Neural cell (in vitro differentiated cells): Measurements from ENCODE around the gene ATP2B2.

ENCODE experiments used
- EP300 ChIP-seq: fragments of 450-650 bp; conservative IDR thresholded peaks from 2 replicates; pipeline ENCODE4 v1.6.1; 2014; ENCODE audit warnings: antibody characterized with exemption, mild to moderate bottlenecking, moderate library complexity; ENCODE audit not compliant: poor library complexity, severe bottlenecking
- EZH2 ChIP-seq: fragments of 200-600, 300-800 bp; shearing (Covaris generic), sonication (generic); IDR thresholded peaks from 2 replicates; pipeline ENCODE4 v1.6.1; 2014; ENCODE audit warnings: antibody characterized with exemption, low read length, borderline replicate concordance, mild to moderate bottlenecking; ENCODE audit not compliant: insufficient read depth, poor library complexity, severe bottlenecking
- POLR2AphosphoS5 ChIP-seq: IDR thresholded peaks from 2 replicates; pipeline ENCODE4 v1.6.1; 2012
- TF ChIP-seq, protein P1 (sequence below): fragments of 450-650 bp; IDR thresholded peaks from 2 replicates; pipeline ENCODE4 v1.5.1; 2014; ENCODE audit warnings: antibody characterized with exemption, mild to moderate bottlenecking, moderate library complexity; ENCODE audit not compliant: poor library complexity, severe bottlenecking
- TF ChIP-seq, protein P2 (sequence below): IDR thresholded peaks from 2 replicates; pipeline ENCODE4 v1.6.1; 2012; ENCODE audit warnings: borderline replicate concordance

DNA sequence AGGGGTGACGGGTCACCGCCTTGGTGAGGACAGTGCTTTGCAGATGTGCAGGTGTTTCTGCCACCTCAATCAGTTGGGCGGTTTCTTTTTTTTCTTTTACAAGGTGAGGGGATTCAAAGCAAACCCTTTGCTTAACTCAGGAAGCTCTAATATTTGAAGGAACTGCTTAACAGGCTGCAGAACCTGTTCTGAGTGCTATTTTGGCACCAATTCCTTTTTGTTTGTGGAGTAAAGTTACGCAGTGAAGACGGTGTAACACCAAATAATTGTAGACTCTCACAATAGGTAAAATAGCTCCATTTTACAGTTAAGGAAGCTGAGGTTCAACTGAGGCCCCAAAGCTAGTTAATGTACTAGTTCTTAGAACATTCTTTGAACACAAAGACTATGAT, 219.3 kb downstream of the ATP2B2 start:
- TF ChIP-seq, protein P1, sequence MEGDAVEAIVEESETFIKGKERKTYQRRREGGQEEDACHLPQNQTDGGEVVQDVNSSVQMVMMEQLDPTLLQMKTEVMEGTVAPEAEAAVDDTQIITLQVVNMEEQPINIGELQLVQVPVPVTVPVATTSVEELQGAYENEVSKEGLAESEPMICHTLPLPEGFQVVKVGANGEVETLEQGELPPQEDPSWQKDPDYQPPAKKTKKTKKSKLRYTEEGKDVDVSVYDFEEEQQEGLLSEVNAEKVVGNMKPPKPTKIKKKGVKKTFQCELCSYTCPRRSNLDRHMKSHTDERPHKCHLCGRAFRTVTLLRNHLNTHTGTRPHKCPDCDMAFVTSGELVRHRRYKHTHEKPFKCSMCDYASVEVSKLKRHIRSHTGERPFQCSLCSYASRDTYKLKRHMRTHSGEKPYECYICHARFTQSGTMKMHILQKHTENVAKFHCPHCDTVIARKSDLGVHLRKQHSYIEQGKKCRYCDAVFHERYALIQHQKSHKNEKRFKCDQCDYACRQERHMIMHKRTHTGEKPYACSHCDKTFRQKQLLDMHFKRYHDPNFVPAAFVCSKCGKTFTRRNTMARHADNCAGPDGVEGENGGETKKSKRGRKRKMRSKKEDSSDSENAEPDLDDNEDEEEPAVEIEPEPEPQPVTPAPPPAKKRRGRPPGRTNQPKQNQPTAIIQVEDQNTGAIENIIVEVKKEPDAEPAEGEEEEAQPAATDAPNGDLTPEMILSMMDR: no peak
- TF ChIP-seq, protein P2, sequence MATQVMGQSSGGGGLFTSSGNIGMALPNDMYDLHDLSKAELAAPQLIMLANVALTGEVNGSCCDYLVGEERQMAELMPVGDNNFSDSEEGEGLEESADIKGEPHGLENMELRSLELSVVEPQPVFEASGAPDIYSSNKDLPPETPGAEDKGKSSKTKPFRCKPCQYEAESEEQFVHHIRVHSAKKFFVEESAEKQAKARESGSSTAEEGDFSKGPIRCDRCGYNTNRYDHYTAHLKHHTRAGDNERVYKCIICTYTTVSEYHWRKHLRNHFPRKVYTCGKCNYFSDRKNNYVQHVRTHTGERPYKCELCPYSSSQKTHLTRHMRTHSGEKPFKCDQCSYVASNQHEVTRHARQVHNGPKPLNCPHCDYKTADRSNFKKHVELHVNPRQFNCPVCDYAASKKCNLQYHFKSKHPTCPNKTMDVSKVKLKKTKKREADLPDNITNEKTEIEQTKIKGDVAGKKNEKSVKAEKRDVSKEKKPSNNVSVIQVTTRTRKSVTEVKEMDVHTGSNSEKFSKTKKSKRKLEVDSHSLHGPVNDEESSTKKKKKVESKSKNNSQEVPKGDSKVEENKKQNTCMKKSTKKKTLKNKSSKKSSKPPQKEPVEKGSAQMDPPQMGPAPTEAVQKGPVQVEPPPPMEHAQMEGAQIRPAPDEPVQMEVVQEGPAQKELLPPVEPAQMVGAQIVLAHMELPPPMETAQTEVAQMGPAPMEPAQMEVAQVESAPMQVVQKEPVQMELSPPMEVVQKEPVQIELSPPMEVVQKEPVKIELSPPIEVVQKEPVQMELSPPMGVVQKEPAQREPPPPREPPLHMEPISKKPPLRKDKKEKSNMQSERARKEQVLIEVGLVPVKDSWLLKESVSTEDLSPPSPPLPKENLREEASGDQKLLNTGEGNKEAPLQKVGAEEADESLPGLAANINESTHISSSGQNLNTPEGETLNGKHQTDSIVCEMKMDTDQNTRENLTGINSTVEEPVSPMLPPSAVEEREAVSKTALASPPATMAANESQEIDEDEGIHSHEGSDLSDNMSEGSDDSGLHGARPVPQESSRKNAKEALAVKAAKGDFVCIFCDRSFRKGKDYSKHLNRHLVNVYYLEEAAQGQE: no peak
- TF ChIP-seq EZH2 (no peak), EP300 (no peak), POLR2AphosphoS5 (no peak)
